HepG2 (cell line): ENCODE results near the gene HTR1E.

ENCODE experiments used
- E2F1 ChIP-seq: sonication (generic); formaldehyde crosslinking; IDR thresholded peaks from 2 replicates; pipeline ENCODE4 v1.5.0; 2020; ENCODE audit warnings: missing genetic modification reagents
- ZFX ChIP-seq: sonication (generic); formaldehyde crosslinking; IDR thresholded peaks from 2 replicates; pipeline ENCODE4 v1.4.0; 2020; ENCODE audit warnings: mild to moderate bottlenecking, low read depth, missing genetic modification reagents, moderate library complexity
- ZNF513 ChIP-seq: sonication (generic); formaldehyde crosslinking; conservative IDR thresholded peaks from 2 replicates; pipeline ENCODE4 v1.5.0; 2020; ENCODE audit warnings: missing genetic modification reagents

DNA sequence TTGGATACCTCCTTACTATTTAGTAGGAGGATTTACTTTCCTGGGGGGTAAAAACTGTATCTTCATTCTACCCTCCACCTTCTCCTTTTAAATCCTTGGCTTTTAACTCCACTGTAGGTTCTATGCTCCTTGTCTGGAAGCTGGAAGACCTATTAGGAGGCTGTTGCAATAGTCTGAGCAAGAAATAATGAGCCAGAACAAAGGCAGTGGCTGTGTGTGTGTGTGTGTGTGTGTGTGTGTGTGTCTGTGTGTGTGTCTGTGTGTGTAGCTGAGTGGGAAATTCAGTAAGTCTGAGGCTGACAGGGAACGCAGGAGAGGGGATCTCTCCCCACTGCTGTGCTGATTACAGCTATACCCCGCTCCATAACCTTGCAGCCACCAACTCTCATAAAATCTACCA lies 35.8 kb downstream of the HTR1E start:
- no peak for TF ChIP-seq ZNF513
- TF ChIP-seq ZFX (CRISPR knock-in tag): no peak
- TF ChIP-seq E2F1: no peak
